Endothelial cell of umbilical vein (primary cell): ENCODE results near the gene SLC25A33.

Experiments used
- POLR2AphosphoS5 ChIP-seq: IDR thresholded peaks from 2 replicates; pipeline ENCODE4 v1.6.1; 2012; ENCODE audit warnings: low read depth, mild to moderate bottlenecking, control low read depth, low read length, moderate library complexity; ENCODE audit not compliant: insufficient read depth
- TF ChIP-seq, protein P1 (sequence below), 2 donors: IDR thresholded peaks; 1 replicate in 1 of 2; 2 replicates in 1 of 2; pipeline ENCODE4 v1.5.1; 2011; ENCODE audit warnings: low read length in 2 of 2, mild to moderate bottlenecking in 2 of 2, moderate library complexity in 2 of 2, control low read depth in 1 of 2, inconsistent platforms in 1 of 2, low read depth in 1 of 2; ENCODE audit not compliant: insufficient read depth in 1 of 2; ENCODE audit errors: extremely low read depth in 1 of 2

GRCh38 chr1:9589719-9590157, 50.5 kb downstream of the SLC25A33 start:
- TF ChIP-seq, protein P1, sequence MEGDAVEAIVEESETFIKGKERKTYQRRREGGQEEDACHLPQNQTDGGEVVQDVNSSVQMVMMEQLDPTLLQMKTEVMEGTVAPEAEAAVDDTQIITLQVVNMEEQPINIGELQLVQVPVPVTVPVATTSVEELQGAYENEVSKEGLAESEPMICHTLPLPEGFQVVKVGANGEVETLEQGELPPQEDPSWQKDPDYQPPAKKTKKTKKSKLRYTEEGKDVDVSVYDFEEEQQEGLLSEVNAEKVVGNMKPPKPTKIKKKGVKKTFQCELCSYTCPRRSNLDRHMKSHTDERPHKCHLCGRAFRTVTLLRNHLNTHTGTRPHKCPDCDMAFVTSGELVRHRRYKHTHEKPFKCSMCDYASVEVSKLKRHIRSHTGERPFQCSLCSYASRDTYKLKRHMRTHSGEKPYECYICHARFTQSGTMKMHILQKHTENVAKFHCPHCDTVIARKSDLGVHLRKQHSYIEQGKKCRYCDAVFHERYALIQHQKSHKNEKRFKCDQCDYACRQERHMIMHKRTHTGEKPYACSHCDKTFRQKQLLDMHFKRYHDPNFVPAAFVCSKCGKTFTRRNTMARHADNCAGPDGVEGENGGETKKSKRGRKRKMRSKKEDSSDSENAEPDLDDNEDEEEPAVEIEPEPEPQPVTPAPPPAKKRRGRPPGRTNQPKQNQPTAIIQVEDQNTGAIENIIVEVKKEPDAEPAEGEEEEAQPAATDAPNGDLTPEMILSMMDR (IDR thresholded peaks at IDR 0.05; ENCODE audit: extremely low read depth in 1 of 2, insufficient read depth in 1 of 2, low read depth in 1 of 2, low read length in 2 of 2): no peak
- no peak for TF ChIP-seq POLR2AphosphoS5
